ENCODE measurements around the gene CELF1.

DNA sequence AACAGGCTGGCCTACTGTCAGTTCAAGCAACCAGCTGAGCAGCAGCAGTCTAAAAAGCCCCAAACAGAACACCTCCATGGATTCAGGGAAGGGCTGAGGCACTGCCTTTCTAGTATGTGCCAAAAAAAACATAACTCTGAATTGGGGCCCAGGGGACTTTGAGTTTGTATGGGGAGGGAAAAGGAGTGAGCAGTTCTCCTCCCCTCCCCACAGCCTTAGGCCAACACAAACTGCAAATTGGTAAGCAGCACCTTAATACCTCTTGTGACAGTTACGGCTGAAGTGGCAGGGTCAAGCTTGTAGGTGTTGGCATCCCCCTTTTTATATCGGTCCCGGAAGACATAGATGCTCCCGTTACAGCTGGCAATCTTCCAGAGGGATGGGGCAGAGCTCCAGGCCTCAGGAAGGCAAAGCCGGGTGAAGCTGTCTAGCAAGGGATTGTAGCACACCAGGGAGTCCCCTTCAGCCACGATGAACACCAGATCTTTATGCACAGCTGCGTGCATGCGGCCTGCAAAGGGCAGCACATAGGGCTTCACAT lies 19.9 kb upstream of the CELF1 start:
- no peak for TF ChIP-seq CTCF (conservative IDR thresholded peaks at IDR 0.05; ENCODE audit: low read length)
- no peak for TF ChIP-seq EZH2phosphoT487 (IDR thresholded peaks at IDR 0.05; ENCODE audit: borderline replicate concordance)
